ENCODE measurements around the gene RAD23A.

Gene RAD23A

GRCh38 chr19:12945479-12946091 is at the start of gene RAD23A:
RAD23A (plus strand) TSS chr19:12945862; CDS start chr19:12945949, 87 bp downstream.
- Histone ChIP-seq H3K4me3 (ENCODE audit: low read depth, low read length) (peak within 1 kb of the TSS; percentile 84), H3K4me1 (ENCODE audit: control insufficient read depth, insufficient read depth, low read length) (peaks cover 3% of the 10 kb centered on the region; the same call in 1 of the 2 replicates), H3K27ac (ENCODE audit: extremely low read depth, low read depth, low read length) (peak within 1 kb of the TSS; percentile 83), H3K36me3 (ENCODE audit: control insufficient read depth in 2 of 2, insufficient read depth in 1 of 2, low read length in 2 of 2) (peaks cover 48 to 77% of the 10 kb centered on the region in 2 experiments), H3K9me3 (ENCODE audit: control insufficient read depth, insufficient read depth, low read depth, low read length) (no peaks in the 10 kb centered on the region)
- CTCF ChIA-PET = interaction anchor here (0.6 to 6.2 kb wide), 3 partner anchors 20 to 1096 kb away, joined by 3 to 31 read pairs (median 3); no protein-coding TSS in a partner anchor
- POLR2A ChIA-PET = interaction anchor here (0.9 to 2.1 kb wide), 5 partner anchors 8 to 148 kb away, joined by 3 to 12 read pairs (median 5); partner anchors contain the start of gene CALR
- TF ChIP-seq KLF16 (tag by site-specific recombination; IDR thresholded peaks at IDR 0.05) (peak; percentile 74), ZNF37A (tag by site-specific recombination; IDR thresholded peaks at IDR 0.05) (no peak), ZNF354C (tag by site-specific recombination; IDR thresholded peaks at IDR 0.05; ENCODE audit: borderline replicate concordance, low read depth) (no peak), YY1 (tag by site-specific recombination; IDR thresholded peaks at IDR 0.05) (peak; percentile 96), ZNF324 (tag by site-specific recombination; IDR thresholded peaks at IDR 0.05) (peak; percentile 21; the same call in 1 of the 2 replicates), BCL6B (tag by site-specific recombination; IDR thresholded peaks at IDR 0.05) (no peak), KLF8 (tag by site-specific recombination; IDR thresholded peaks at IDR 0.05) (peak; percentile 61; the same call in 1 of the 2 replicates), INSM2 (tag by site-specific recombination; IDR thresholded peaks at IDR 0.05) (peak; percentile 53; the same call in 1 of the 2 replicates), IKZF3 (tag by site-specific recombination; IDR thresholded peaks at IDR 0.05) (no peak), ZBTB1 (tag by site-specific recombination; IDR thresholded peaks at IDR 0.05) (0 out of 2 replicates have a peak, but pooled peaks have one; percentile 12), EGR2 (tag by site-specific recombination; IDR thresholded peaks at IDR 0.05; ENCODE audit: low read depth) (no peak), ZNF580 (tag by site-specific recombination; IDR thresholded peaks at IDR 0.05) (no peak; the same call in none of the 2 replicates), ZNF311 (tag by site-specific recombination; IDR thresholded peaks at IDR 0.05; ENCODE audit: borderline replicate concordance) (no peak), ZNF510 (tag by site-specific recombination; IDR thresholded peaks at IDR 0.05; ENCODE audit: insufficient replicate concordance) (no peak), MZF1 (tag by site-specific recombination; IDR thresholded peaks at IDR 0.05; ENCODE audit: borderline replicate concordance) (no peak), ZNF843 (tag by site-specific recombination; IDR thresholded peaks at IDR 0.05) (no peak), KLF17 (tag by site-specific recombination; IDR thresholded peaks at IDR 0.05) (peak; percentile 80), ZNF768 (tag by site-specific recombination; IDR thresholded peaks at IDR 0.05) (no peak), ZNF394 (tag by site-specific recombination; IDR thresholded peaks at IDR 0.05; ENCODE audit: borderline replicate concordance) (no peak), ZNF132 (tag by site-specific recombination; IDR thresholded peaks at IDR 0.05; ENCODE audit: borderline replicate concordance) (no peak), ZNF280D (tag by site-specific recombination; IDR thresholded peaks at IDR 0.05) (no peak), ZNF623 (tag by site-specific recombination; IDR thresholded peaks at IDR 0.05) (no peak), ZNF792 (tag by site-specific recombination; IDR thresholded peaks at IDR 0.05) (no peak), BCL11B (tag by site-specific recombination; IDR thresholded peaks at IDR 0.05; ENCODE audit: low read depth) (no peak), ZNF174 (tag by site-specific recombination; IDR thresholded peaks at IDR 0.05) (no peak), ZFHX2 (tag by site-specific recombination; conservative IDR thresholded peaks at IDR 0.05) (no peak), ZBTB11 (tag by site-specific recombination; conservative IDR thresholded peaks at IDR 0.05; ENCODE audit: low read depth) (peak; percentile 74)

Data from HEK293 (cell line).